ENCODE data around the gene LMO3. TPM values are rescaled to one million over a fixed set of nuclear protein-coding genes. Genes with fewer than 3 reads are reported as not detected.

Gene LMO3
- total and polyA plus RNA-seq, 12 donors: 0.17 to 3.2 (median 1.4) TPM

DNA sequence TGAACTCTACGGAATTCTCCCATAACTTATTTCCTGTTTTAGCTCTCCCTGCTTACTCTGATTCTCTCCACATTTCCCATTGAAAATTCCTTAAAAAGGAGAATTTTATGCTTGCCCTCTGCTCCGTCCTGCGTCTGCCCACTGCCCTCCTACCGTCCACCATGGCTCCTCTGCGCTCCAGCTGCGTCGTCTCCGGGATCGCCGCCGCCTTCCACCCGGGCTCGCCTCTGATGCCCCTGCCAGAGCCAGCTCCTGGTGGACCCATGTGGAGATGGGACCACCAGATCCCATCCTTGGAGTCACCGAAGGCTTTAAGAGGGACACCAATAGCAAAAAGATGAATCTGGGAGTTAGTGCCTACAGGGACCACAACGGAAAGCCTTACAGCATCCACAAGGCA lies 92.7 kb downstream of the LMO3 start:
- TF ChIP-seq CTCF (IDR thresholded peaks at IDR 0.05): no peak
- no peaks in the 10 kb centered on the region for H3K9me3 ChIP-seq
- intact Hi-C loops (cut with DNase I): no loop called here
- DNase-seq: no peak
- H3K36me3 ChIP-seq: no peaks in the 10 kb centered on the region
- no peaks in the 10 kb centered on the region for H3K4me1 ChIP-seq
- no peaks in the 10 kb centered on the region for H3K27me3 ChIP-seq
- WGBS, 2 donors: 93 to 94% methylated on average over 15 of the region's 15 CpGs
- no peak overlapping the region for H3K27ac ChIP-seq
- no peak overlapping the region for H3K4me3 ChIP-seq
- no peak for ATAC-seq

- WGBS, 2 donors: 71 to 73% methylated on average over 2 of the region's 2 CpGs
- H3K4me1 ChIP-seq: no peaks in the 10 kb centered on the region
- H3K36me3 ChIP-seq: no peaks in the 10 kb centered on the region
- no peak for DNase-seq
- no peak overlapping the region for H3K4me3 ChIP-seq
- intact Hi-C loops (cut with DNase I): no loop called here
- TF ChIP-seq CTCF (IDR thresholded peaks at IDR 0.05): no peak
- no peak overlapping the region for H3K27ac ChIP-seq
- no peaks in the 10 kb centered on the region for H3K9me3 ChIP-seq
- no peak for ATAC-seq
- H3K27me3 ChIP-seq: no peaks in the 10 kb centered on the region
Observed at GRCh38 chr12:16509411-16509810, 96.6 kb downstream of the LMO3 start.

- Histone ChIP-seq H3K27ac (no peak overlapping the region), H3K4me1 (no peaks in the 10 kb centered on the region), H3K9me3 (no peaks in the 10 kb centered on the region), H3K27me3 (no peaks in the 10 kb centered on the region), H3K4me3 (no peak overlapping the region), H3K36me3 (no peaks in the 10 kb centered on the region)
- no peak for ATAC-seq
- DNase-seq: no peak
- intact Hi-C loops (cut with DNase I): no loop called here
- TF ChIP-seq CTCF (IDR thresholded peaks at IDR 0.05): no peak
Observed at GRCh38 chr12:16506394-16506793, 99.6 kb downstream of the LMO3 start.

DNA sequence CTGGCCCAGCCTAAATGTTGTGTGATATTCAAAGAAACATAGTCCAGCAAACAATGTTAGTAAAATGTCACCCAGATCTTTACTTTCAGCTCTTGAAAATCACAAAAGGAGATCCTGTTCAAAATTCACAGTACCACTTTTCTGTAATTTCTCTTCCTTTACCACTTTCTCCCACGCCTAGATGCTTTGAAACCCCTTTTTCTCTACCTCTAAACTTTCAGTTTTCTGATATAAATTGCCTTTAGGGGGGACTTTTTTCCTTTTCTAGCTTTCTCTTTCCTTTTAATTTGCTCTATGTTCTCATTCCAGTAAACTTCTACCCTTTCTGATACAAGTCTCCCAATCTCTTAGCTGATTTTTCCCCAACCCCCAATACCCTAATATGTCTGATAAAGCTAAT lies 101.8 kb downstream of the LMO3 start:
- no peak overlapping the region for H3K27ac ChIP-seq
- no peaks in the 10 kb centered on the region for H3K4me1 ChIP-seq
- TF ChIP-seq CTCF (IDR thresholded peaks at IDR 0.05): no peak
- H3K4me3 ChIP-seq: no peak overlapping the region
- 62 to 64% methylated on average over 1 of the region's 1 CpG for WGBS, 2 donors
- H3K36me3 ChIP-seq: no peaks in the 10 kb centered on the region
- H3K9me3 ChIP-seq: no peaks in the 10 kb centered on the region
- ATAC-seq: no peak
- DNase-seq: no peak
- intact Hi-C loops (cut with DNase I): no loop called here
- no peaks in the 10 kb centered on the region for H3K27me3 ChIP-seq

GRCh38 chr12:16499611-16500010 lies 106.4 kb downstream of the LMO3 start:
- H3K4me1 ChIP-seq: no peaks in the 10 kb centered on the region
- no peaks in the 10 kb centered on the region for H3K27me3 ChIP-seq
- H3K27ac ChIP-seq: no peak overlapping the region
- 43 to 49% methylated on average over 7 of the region's 7 CpGs for WGBS, 2 donors
- ATAC-seq (no peak), DNase-seq (no peak)
- H3K36me3 ChIP-seq: no peaks in the 10 kb centered on the region
- H3K4me3 ChIP-seq: peak overlapping the region in 1 of 10 donors; percentile 10
- TF ChIP-seq CTCF (IDR thresholded peaks at IDR 0.05): no peak
- intact Hi-C loops (cut with DNase I): no loop called here
- no peaks in the 10 kb centered on the region for H3K9me3 ChIP-seq
